ENCODE data around the gene SCAI. TPM values are rescaled to one million over a fixed set of nuclear protein-coding genes. Genes with fewer than 3 reads are reported as not detected.

The SCAI gene
- total RNA-seq, 1 experiment from 2014 or later, result 4.7 TPM

GRCh38 chr9:125038166-125038565 lies 105.2 kb downstream of the SCAI start:
- ChIA-PET CTCF (no interaction called here), POLR2A (no interaction called here)
- intact Hi-C loops (cut with micrococcal nuclease; ENCODE audit: unreplicated experiment), result no loop called here
- in situ Hi-C loops (cut with HindIII; ENCODE audit: low pct_unique_long_range_greater_than_20kb, low sequenced_read_pairs), result no loop called here
- no peaks in the 10 kb centered on the region for H3K4me1 ChIP-seq (ENCODE audit: control insufficient read depth, insufficient read depth, low read length)
- H3K27me3 ChIP-seq (ENCODE audit: control insufficient read depth, insufficient read depth, low read length), result no peaks in the 10 kb centered on the region
- DNase-seq (ENCODE audit: low read depth, low spot score) (no peak), ATAC-seq (no peak)
- no TSS peak for BruUV-seq (replicated peaks)
- no peak for TF ChIP-seq REST (IDR thresholded peaks at IDR 0.05; ENCODE audit: insufficient read depth in 1 of 2, low read depth in 2 of 2, low read length in 1 of 2)
- TF ChIP-seq SIN3A (IDR thresholded peaks at IDR 0.05; ENCODE audit: borderline replicate concordance, insufficient read depth, low read depth, low read length), result no peak
- no peak for TF ChIP-seq TCF7L2 (IDR thresholded peaks at IDR 0.05; ENCODE audit: low read depth, low read length)
- TF ChIP-seq CTCF (IDR thresholded peaks at IDR 0.05), result no peak
- TF ChIP-seq POLR2AphosphoS5 (IDR thresholded peaks at IDR 0.05; ENCODE audit: low read depth, low read length), result no peak
- no peak overlapping the region for H3K4me3 ChIP-seq (ENCODE audit: low read depth in 2 of 2, low read length in 2 of 2)
- no peak overlapping the region for H3K27ac ChIP-seq (ENCODE audit: low read length)
- no peaks in the 10 kb centered on the region for H3K36me3 ChIP-seq (ENCODE audit: control insufficient read depth, insufficient read depth, low read length)
- H3K9me3 ChIP-seq (ENCODE audit: control insufficient read depth, insufficient read depth, low read depth, low read length), result no peaks in the 10 kb centered on the region

- TF ChIP-seq CTCF (IDR thresholded peaks at IDR 0.05) (no peak), POLR2AphosphoS5 (IDR thresholded peaks at IDR 0.05; ENCODE audit: low read depth, low read length) (no peak), TCF7L2 (IDR thresholded peaks at IDR 0.05; ENCODE audit: low read depth, low read length) (no peak), REST (IDR thresholded peaks at IDR 0.05; ENCODE audit: insufficient read depth in 1 of 2, low read depth in 2 of 2, low read length in 1 of 2) (no peak), SIN3A (IDR thresholded peaks at IDR 0.05; ENCODE audit: borderline replicate concordance, insufficient read depth, low read depth, low read length) (no peak)
- H3K4me3 ChIP-seq (ENCODE audit: low read depth in 2 of 2, low read length in 2 of 2), result no peak overlapping the region
- intact Hi-C loops (cut with micrococcal nuclease; ENCODE audit: unreplicated experiment), result no loop called here
- DNase-seq (ENCODE audit: low read depth, low spot score) (no peak), ATAC-seq (no peak)
- H3K36me3 ChIP-seq (ENCODE audit: control insufficient read depth, insufficient read depth, low read length), result no peaks in the 10 kb centered on the region
- no peaks in the 10 kb centered on the region for H3K4me1 ChIP-seq (ENCODE audit: control insufficient read depth, insufficient read depth, low read length)
- no peak overlapping the region for H3K27ac ChIP-seq (ENCODE audit: low read length)
- ChIA-PET CTCF (no interaction called here), POLR2A (no interaction called here)
- in situ Hi-C loops (cut with HindIII; ENCODE audit: low pct_unique_long_range_greater_than_20kb, low sequenced_read_pairs), result no loop called here
- BruUV-seq (replicated peaks), result no TSS peak
- H3K27me3 ChIP-seq (ENCODE audit: control insufficient read depth, insufficient read depth, low read length), result no peaks in the 10 kb centered on the region
- no peaks in the 10 kb centered on the region for H3K9me3 ChIP-seq (ENCODE audit: control insufficient read depth, insufficient read depth, low read depth, low read length)
Measured at GRCh38 chr9:125028041-125028440, 115.3 kb downstream of the SCAI start.

Measured in Panc1 (cell line).